ENCODE measurements around the gene NEUROD4. TPM values are rescaled to one million over a fixed set of nuclear protein-coding genes. Genes with fewer than 3 reads are reported as not detected.
"Not testable (repeated sequence)": the region's sequence is repeated elsewhere in the genome, so short reads cannot be mapped to it uniquely, and the experiment has no call there.

Gene NEUROD4
- total RNA-seq, 1 donor from 2014 or later: not detected

- no peak overlapping the region for H3K4me3 ChIP-seq (ENCODE audit: low read length in 3 of 3)
- H3K36me3 ChIP-seq (ENCODE audit: control insufficient read depth in 3 of 3, insufficient read depth in 3 of 3, low read length in 3 of 3): no peaks in the 10 kb centered on the region
- H3K9me3 ChIP-seq (ENCODE audit: control insufficient read depth in 3 of 3, low read length in 3 of 3): no peaks in the 10 kb centered on the region
- no peak overlapping the region for H3K9ac ChIP-seq (ENCODE audit: low read depth in 1 of 3, low read length in 3 of 3)
- peaks cover 0 to 2% (median 0%) of the 10 kb centered on the region in 3 donors for H3K4me1 ChIP-seq (ENCODE audit: control insufficient read depth in 3 of 3, insufficient read depth in 3 of 3, low read length in 3 of 3)
- no peaks in the 10 kb centered on the region for H3K27me3 ChIP-seq (ENCODE audit: control insufficient read depth in 3 of 3, insufficient read depth in 3 of 3, low read length in 3 of 3)
- H3K27ac ChIP-seq (ENCODE audit: low read depth, low read length): no peak overlapping the region
Observed at GRCh38 chr12:54983536-54984101, 36.2 kb upstream of the NEUROD4 start.

- no peak within 1 kb of the TSS for H3K9ac ChIP-seq (ENCODE audit: low read depth in 1 of 3, low read length in 3 of 3)
- H3K4me3 ChIP-seq (ENCODE audit: low read length in 3 of 3): peak within 1 kb of the TSS in 1 of 3 donors; percentile 15
- no peaks in the 10 kb centered on the region for H3K27me3 ChIP-seq (ENCODE audit: control insufficient read depth in 3 of 3, insufficient read depth in 3 of 3, low read length in 3 of 3)
- no peak within 1 kb of the TSS for H3K27ac ChIP-seq (ENCODE audit: low read depth, low read length)
- H3K36me3 ChIP-seq (ENCODE audit: control insufficient read depth in 3 of 3, insufficient read depth in 3 of 3, low read length in 3 of 3): no peaks in the 10 kb centered on the region
- no peaks in the 10 kb centered on the region for H3K9me3 ChIP-seq (ENCODE audit: control insufficient read depth in 3 of 3, low read length in 3 of 3)
- H3K4me1 ChIP-seq (ENCODE audit: control insufficient read depth in 3 of 3, insufficient read depth in 3 of 3, low read length in 3 of 3): peaks cover 0 to 8% (median 0%) of the 10 kb centered on the region in 3 donors
Observed at GRCh38 chr12:54984658-54985376, 35.0 kb upstream of the NEUROD4 start, which contains the start of gene TESPA1. Gene TESPA1 (minus strand): TSS chr12:54984762. CDS start chr12:54974562, 10,200 bp downstream.

GRCh38 chr12:54986773-54987172, 33.0 kb upstream of the NEUROD4 start:
- not testable (repeated sequence) for H3K9ac ChIP-seq (ENCODE audit: low read depth in 1 of 3, low read length in 3 of 3); H3K36me3 ChIP-seq (ENCODE audit: control insufficient read depth in 3 of 3, insufficient read depth in 3 of 3, low read length in 3 of 3); H3K4me3 ChIP-seq (ENCODE audit: low read length in 3 of 3); H3K4me1 ChIP-seq (ENCODE audit: control insufficient read depth in 3 of 3, insufficient read depth in 3 of 3, low read length in 3 of 3); H3K27me3 ChIP-seq (ENCODE audit: control insufficient read depth in 3 of 3, insufficient read depth in 3 of 3, low read length in 3 of 3); H3K9me3 ChIP-seq (ENCODE audit: control insufficient read depth in 3 of 3, low read length in 3 of 3); H3K27ac ChIP-seq (ENCODE audit: low read depth, low read length)

- H3K9me3 ChIP-seq (ENCODE audit: control insufficient read depth in 3 of 3, low read length in 3 of 3): no peaks in the 10 kb centered on the region
- no peak overlapping the region for H3K4me3 ChIP-seq (ENCODE audit: low read length in 3 of 3)
- peaks cover 0 to 8% (median 0%) of the 10 kb centered on the region in 3 donors for H3K4me1 ChIP-seq (ENCODE audit: control insufficient read depth in 3 of 3, insufficient read depth in 3 of 3, low read length in 3 of 3)
- no peaks in the 10 kb centered on the region for H3K27me3 ChIP-seq (ENCODE audit: control insufficient read depth in 3 of 3, insufficient read depth in 3 of 3, low read length in 3 of 3)
- H3K9ac ChIP-seq (ENCODE audit: low read depth in 1 of 3, low read length in 3 of 3): no peak overlapping the region
- no peaks in the 10 kb centered on the region for H3K36me3 ChIP-seq (ENCODE audit: control insufficient read depth in 3 of 3, insufficient read depth in 3 of 3, low read length in 3 of 3)
- no peak overlapping the region for H3K27ac ChIP-seq (ENCODE audit: low read depth, low read length)
Observed at GRCh38 chr12:54987611-54988231, 32.1 kb upstream of the NEUROD4 start.

GRCh38 chr12:54988402-54989054, 31.2 kb upstream of the NEUROD4 start:
- Histone ChIP-seq H3K9me3 (ENCODE audit: control insufficient read depth in 3 of 3, low read length in 3 of 3) (no peaks in the 10 kb centered on the region), H3K9ac (ENCODE audit: low read depth in 1 of 3, low read length in 3 of 3) (peak overlapping the region in 1 of 3 donors; percentile 20), H3K4me1 (ENCODE audit: control insufficient read depth in 3 of 3, insufficient read depth in 3 of 3, low read length in 3 of 3) (peaks cover 0 to 8% (median 0%) of the 10 kb centered on the region in 3 donors), H3K4me3 (ENCODE audit: low read length in 3 of 3) (no peak overlapping the region), H3K36me3 (ENCODE audit: control insufficient read depth in 3 of 3, insufficient read depth in 3 of 3, low read length in 3 of 3) (no peaks in the 10 kb centered on the region), H3K27ac (ENCODE audit: low read depth, low read length) (peak overlapping the region; percentile 22), H3K27me3 (ENCODE audit: control insufficient read depth in 3 of 3, insufficient read depth in 3 of 3, low read length in 3 of 3) (no peaks in the 10 kb centered on the region)

GRCh38 chr12:54989829-54990228, 29.9 kb upstream of the NEUROD4 start:
- H3K36me3 ChIP-seq (ENCODE audit: control insufficient read depth in 3 of 3, insufficient read depth in 3 of 3, low read length in 3 of 3): no peaks in the 10 kb centered on the region
- H3K9me3 ChIP-seq (ENCODE audit: control insufficient read depth in 3 of 3, low read length in 3 of 3): no peaks in the 10 kb centered on the region
- no peaks in the 10 kb centered on the region for H3K27me3 ChIP-seq (ENCODE audit: control insufficient read depth in 3 of 3, insufficient read depth in 3 of 3, low read length in 3 of 3)
- no peak overlapping the region for H3K4me3 ChIP-seq (ENCODE audit: low read length in 3 of 3)
- peaks cover 0 to 8% (median 0%) of the 10 kb centered on the region in 3 donors for H3K4me1 ChIP-seq (ENCODE audit: control insufficient read depth in 3 of 3, insufficient read depth in 3 of 3, low read length in 3 of 3)
- H3K9ac ChIP-seq (ENCODE audit: low read depth in 1 of 3, low read length in 3 of 3): no peak overlapping the region
- no peak overlapping the region for H3K27ac ChIP-seq (ENCODE audit: low read depth, low read length)

- Histone ChIP-seq H3K4me3 (ENCODE audit: low read length in 3 of 3) (no peak overlapping the region), H3K36me3 (ENCODE audit: control insufficient read depth in 3 of 3, insufficient read depth in 3 of 3, low read length in 3 of 3) (no peaks in the 10 kb centered on the region), H3K27ac (ENCODE audit: low read depth, low read length) (no peak overlapping the region), H3K9ac (ENCODE audit: low read depth in 1 of 3, low read length in 3 of 3) (no peak overlapping the region), H3K4me1 (ENCODE audit: control insufficient read depth in 3 of 3, insufficient read depth in 3 of 3, low read length in 3 of 3) (peaks cover 0 to 8% (median 0%) of the 10 kb centered on the region in 3 donors), H3K27me3 (ENCODE audit: control insufficient read depth in 3 of 3, insufficient read depth in 3 of 3, low read length in 3 of 3) (no peaks in the 10 kb centered on the region), H3K9me3 (ENCODE audit: control insufficient read depth in 3 of 3, low read length in 3 of 3) (no peaks in the 10 kb centered on the region)
Observed at GRCh38 chr12:54991161-54991990, 28.4 kb upstream of the NEUROD4 start.

GRCh38 chr12:54991991-54992375, 27.8 kb upstream of the NEUROD4 start:
- Histone ChIP-seq H3K4me1 (ENCODE audit: control insufficient read depth in 3 of 3, insufficient read depth in 3 of 3, low read length in 3 of 3) (peaks cover 0 to 8% (median 0%) of the 10 kb centered on the region in 3 donors), H3K9ac (ENCODE audit: low read depth in 1 of 3, low read length in 3 of 3) (no peak overlapping the region), H3K27ac (ENCODE audit: low read depth, low read length) (no peak overlapping the region), H3K4me3 (ENCODE audit: low read length in 3 of 3) (no peak overlapping the region), H3K36me3 (ENCODE audit: control insufficient read depth in 3 of 3, insufficient read depth in 3 of 3, low read length in 3 of 3) (no peaks in the 10 kb centered on the region), H3K27me3 (ENCODE audit: control insufficient read depth in 3 of 3, insufficient read depth in 3 of 3, low read length in 3 of 3) (no peaks in the 10 kb centered on the region), H3K9me3 (ENCODE audit: control insufficient read depth in 3 of 3, low read length in 3 of 3) (no peaks in the 10 kb centered on the region)

GRCh38 chr12:54993181-54993835, 26.5 kb upstream of the NEUROD4 start:
- no peaks in the 10 kb centered on the region for H3K36me3 ChIP-seq (ENCODE audit: control insufficient read depth in 3 of 3, insufficient read depth in 3 of 3, low read length in 3 of 3)
- H3K4me1 ChIP-seq (ENCODE audit: control insufficient read depth in 3 of 3, insufficient read depth in 3 of 3, low read length in 3 of 3): peaks cover 0 to 8% (median 0%) of the 10 kb centered on the region in 3 donors
- no peaks in the 10 kb centered on the region for H3K9me3 ChIP-seq (ENCODE audit: control insufficient read depth in 3 of 3, low read length in 3 of 3)
- no peaks in the 10 kb centered on the region for H3K27me3 ChIP-seq (ENCODE audit: control insufficient read depth in 3 of 3, insufficient read depth in 3 of 3, low read length in 3 of 3)
- H3K9ac ChIP-seq (ENCODE audit: low read depth in 1 of 3, low read length in 3 of 3): no peak overlapping the region
- no peak overlapping the region for H3K4me3 ChIP-seq (ENCODE audit: low read length in 3 of 3)
- no peak overlapping the region for H3K27ac ChIP-seq (ENCODE audit: low read depth, low read length)
